Mucosa of stomach (tissue), 1 donor: ENCODE data around the gene FBXO38.

ENCODE experiments used
- H3K27me3 ChIP-seq: one replicate; pipeline ENCODE4 v1.7.0; 2013; ENCODE audit warnings: mild to moderate bottlenecking, low read length; ENCODE audit not compliant: control insufficient read depth, insufficient read depth
- H3K36me3 ChIP-seq: one replicate; pipeline ENCODE4 v1.7.0; 2013; ENCODE audit warnings: low read length; ENCODE audit not compliant: control insufficient read depth, insufficient read depth
- H3K4me1 ChIP-seq: one replicate; pipeline ENCODE4 v1.7.0; 2013; ENCODE audit warnings: mild to moderate bottlenecking, low read length; ENCODE audit not compliant: control insufficient read depth, insufficient read depth
- H3K4me3 ChIP-seq: one replicate; pipeline ENCODE4 v1.7.0; 2013; ENCODE audit warnings: low read length
- H3K9ac ChIP-seq: one replicate; pipeline ENCODE4 v1.7.0; 2013; ENCODE audit warnings: mild to moderate bottlenecking, low read length, moderate library complexity
- H3K9me3 ChIP-seq: one replicate; pipeline ENCODE4 v1.7.0; 2013; ENCODE audit warnings: mild to moderate bottlenecking, low read length, moderate library complexity; ENCODE audit not compliant: control insufficient read depth
- donor health status: Pancreatic carcinoma.

Gene FBXO38, protein sequence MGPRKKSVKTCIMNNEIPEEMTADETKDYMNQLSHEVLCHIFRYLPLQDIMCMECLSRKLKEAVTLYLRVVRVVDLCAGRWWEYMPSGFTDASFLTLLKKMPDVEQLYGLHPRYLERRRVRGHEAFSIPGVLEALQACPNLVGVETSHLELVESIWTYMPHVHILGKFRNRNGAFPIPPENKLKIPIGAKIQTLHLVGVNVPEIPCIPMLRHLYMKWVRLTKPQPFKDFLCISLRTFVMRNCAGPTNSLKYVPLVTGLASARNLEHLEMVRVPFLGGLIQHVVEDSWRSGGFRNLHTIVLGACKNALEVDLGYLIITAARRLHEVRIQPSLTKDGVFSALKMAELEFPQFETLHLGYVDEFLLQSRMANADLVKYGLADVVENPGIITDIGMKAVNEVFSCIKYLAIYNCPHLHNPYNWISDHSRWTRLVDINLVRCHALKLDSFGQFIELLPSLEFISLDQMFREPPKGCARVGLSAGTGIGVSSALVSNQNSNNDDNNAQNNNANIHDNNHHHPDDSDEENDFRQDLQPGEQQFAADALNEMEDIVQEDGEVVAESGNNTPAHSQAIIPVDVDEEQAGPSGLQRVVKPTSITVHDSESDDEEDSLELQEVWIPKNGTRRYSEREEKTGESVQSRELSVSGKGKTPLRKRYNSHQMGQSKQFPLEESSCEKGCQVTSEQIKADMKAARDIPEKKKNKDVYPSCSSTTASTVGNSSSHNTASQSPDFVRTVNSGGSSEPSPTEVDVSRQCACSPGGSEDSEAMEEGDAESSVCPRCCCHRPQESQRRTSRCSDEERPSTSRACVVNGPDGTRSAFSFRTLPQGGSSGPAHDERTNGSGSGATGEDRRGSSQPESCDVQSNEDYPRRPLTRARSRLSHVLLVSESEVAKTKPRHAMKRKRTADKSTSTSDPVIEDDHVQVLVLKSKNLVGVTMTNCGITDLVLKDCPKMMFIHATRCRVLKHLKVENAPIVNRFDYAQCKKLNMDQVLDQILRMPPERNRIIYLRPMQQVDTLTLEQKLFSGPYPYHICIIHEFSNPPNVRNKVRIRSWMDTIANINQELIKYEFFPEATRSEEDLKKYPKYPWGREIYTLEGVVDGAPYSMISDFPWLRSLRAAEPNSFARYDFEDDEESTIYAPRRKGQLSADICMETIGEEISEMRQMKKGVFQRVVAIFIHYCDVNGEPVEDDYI

GRCh38 chr5:148383564-148384379 lies at the start of gene FBXO38:
Gene FBXO38, plus strand, starts transcription at chr5:148383958. Its CDS starts 10,819 bp downstream, at chr5:148394777.
- peak within 1 kb of the TSS; percentile 26 for H3K4me3 ChIP-seq
- H3K9ac ChIP-seq: peak within 1 kb of the TSS; percentile 95
- H3K9me3 ChIP-seq: no peaks in the 10 kb centered on the region
- H3K27me3 ChIP-seq: no peaks in the 10 kb centered on the region
- peaks cover 26% of the 10 kb centered on the region for H3K4me1 ChIP-seq
- no peaks in the 10 kb centered on the region for H3K36me3 ChIP-seq

DNA sequence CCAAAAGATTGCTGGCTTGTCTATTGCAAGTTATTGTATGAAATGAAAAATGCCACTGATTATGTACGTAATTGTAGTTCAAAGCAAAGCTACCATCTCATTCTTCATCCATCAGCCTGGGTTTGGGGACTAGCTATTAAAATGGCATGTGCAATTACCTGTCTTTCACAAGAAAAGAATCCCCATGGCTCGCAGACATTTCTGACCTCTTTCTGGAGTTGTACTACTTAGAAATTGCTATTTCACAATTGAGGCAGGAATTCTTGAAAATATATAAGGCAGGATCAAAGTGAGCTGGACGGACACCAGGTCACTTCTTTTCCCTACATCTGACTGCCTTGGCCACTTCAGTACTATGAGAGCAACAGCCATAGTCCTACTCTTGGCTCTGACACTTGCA lies 48.5 kb upstream of the FBXO38 start, which contains the start of gene SPINK9:
Gene SPINK9 (plus strand): TSS at position 301 of the 400 bp plus-strand sequence. CDS start 55 bp downstream, at position 356.
- Histone ChIP-seq H3K36me3 (no peaks in the 10 kb centered on the region), H3K9ac (no peak within 1 kb of the TSS), H3K4me1 (no peaks in the 10 kb centered on the region), H3K27me3 (no peaks in the 10 kb centered on the region), H3K4me3 (no peak within 1 kb of the TSS), H3K9me3 (no peaks in the 10 kb centered on the region)

GRCh38 chr5:148336704-148337435 lies 46.9 kb upstream of the FBXO38 start:
- H3K9ac ChIP-seq: no peak overlapping the region
- H3K4me3 ChIP-seq: no peak overlapping the region
- H3K36me3 ChIP-seq: no peaks in the 10 kb centered on the region
- H3K27me3 ChIP-seq: no peaks in the 10 kb centered on the region
- no peaks in the 10 kb centered on the region for H3K9me3 ChIP-seq
- H3K4me1 ChIP-seq: no peaks in the 10 kb centered on the region

DNA sequence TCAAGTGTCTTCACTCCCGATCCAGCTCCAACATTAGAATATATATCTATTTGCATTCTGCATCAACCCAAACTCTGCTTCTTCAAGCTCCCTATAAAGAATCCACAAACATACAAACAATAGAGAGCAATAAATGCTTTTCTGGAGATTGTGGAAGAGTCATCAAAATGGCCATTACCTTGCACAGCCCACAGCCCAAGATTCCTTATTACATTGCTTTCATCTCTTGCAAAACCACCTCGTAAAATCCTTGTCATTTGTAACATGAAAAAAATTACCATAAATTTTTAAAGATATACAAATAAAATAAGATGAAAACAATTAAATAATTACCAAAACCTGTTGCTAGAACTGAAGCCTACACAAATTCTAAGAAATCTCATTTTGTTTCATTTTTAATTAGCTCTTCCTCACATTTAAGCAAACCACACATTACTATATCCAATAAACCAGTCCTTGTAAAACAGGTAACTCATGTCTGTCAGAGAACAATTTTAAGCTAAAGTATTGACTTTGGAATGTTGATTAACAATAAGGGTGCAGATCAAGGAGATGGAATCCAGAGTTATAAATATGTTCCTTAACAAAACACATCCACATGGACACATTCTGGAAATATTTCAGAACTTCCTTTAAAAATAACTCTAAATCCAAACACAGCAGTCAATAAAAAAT lies 41.2 kb upstream of the FBXO38 start:
- Histone ChIP-seq H3K9ac (no peak overlapping the region), H3K4me3 (no peak overlapping the region), H3K9me3 (no peaks in the 10 kb centered on the region), H3K4me1 (peaks cover 13% of the 10 kb centered on the region), H3K27me3 (no peaks in the 10 kb centered on the region), H3K36me3 (no peaks in the 10 kb centered on the region)

GRCh38 chr5:148343046-148343407 lies 40.7 kb upstream of the FBXO38 start:
- no peaks in the 10 kb centered on the region for H3K9me3 ChIP-seq
- H3K4me1 ChIP-seq: peaks cover 13% of the 10 kb centered on the region
- H3K27me3 ChIP-seq: no peaks in the 10 kb centered on the region
- no peak overlapping the region for H3K9ac ChIP-seq
- no peak overlapping the region for H3K4me3 ChIP-seq
- no peaks in the 10 kb centered on the region for H3K36me3 ChIP-seq

DNA sequence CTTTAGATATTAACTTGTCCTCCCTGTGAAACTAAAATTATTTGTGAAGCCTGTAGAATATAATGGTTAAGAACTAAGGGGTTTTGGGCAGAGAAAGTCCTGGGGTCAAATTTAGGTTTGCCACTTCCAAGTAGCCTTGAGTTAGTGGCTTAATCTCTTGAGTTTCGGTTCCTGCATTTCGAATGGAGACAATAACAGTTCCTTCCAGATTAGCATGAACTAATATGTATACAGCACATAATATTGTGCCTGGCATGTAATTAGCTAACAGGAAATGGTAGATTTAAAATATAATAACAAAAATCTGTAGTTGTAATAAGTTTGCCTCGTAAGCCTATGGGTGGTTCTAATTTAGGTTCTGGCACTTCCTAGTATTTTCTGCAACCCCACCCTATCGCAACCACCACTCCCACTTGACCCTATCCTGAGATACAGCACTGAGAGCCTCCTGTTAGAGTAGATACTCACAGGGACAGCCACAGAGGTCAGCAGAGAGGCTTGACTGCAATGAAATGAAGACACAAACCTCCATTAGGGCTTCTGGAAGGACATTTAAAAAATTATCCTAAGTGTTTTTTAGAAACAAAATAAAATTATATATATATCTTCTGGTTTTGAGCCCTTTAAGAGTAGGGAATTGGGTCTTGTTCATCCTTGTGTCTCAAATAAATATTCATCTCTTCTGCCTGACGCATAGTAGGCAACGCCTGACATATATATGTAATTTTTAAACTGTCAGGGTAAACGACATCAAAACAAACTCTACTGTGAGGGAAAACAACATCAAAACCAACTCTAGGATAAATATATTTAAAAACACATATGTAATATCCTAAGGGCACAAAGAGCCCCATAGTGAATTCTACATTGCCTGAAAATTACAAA lies 39.9 kb upstream of the FBXO38 start:
- Histone ChIP-seq H3K4me1 (peaks cover 13% of the 10 kb centered on the region), H3K27me3 (no peaks in the 10 kb centered on the region), H3K4me3 (no peak overlapping the region), H3K36me3 (no peaks in the 10 kb centered on the region), H3K9ac (no peak overlapping the region), H3K9me3 (no peaks in the 10 kb centered on the region)

GRCh38 chr5:148347706-148348105 lies 36.1 kb upstream of the FBXO38 start:
- Histone ChIP-seq H3K27me3 (no peaks in the 10 kb centered on the region), H3K9me3 (no peaks in the 10 kb centered on the region), H3K4me3 (no peak overlapping the region), H3K9ac (no peak overlapping the region), H3K36me3 (no peaks in the 10 kb centered on the region), H3K4me1 (peaks cover 12% of the 10 kb centered on the region)

GRCh38 chr5:148352696-148353095 lies 31.1 kb upstream of the FBXO38 start:
- Histone ChIP-seq H3K27me3 (no peaks in the 10 kb centered on the region), H3K9me3 (no peaks in the 10 kb centered on the region), H3K36me3 (no peaks in the 10 kb centered on the region), H3K4me1 (no peaks in the 10 kb centered on the region), H3K4me3 (no peak overlapping the region), H3K9ac (no peak overlapping the region)

GRCh38 chr5:148353634-148354033 lies 30.1 kb upstream of the FBXO38 start:
- Histone ChIP-seq H3K27me3 (no peaks in the 10 kb centered on the region), H3K4me3 (no peak overlapping the region), H3K9me3 (no peaks in the 10 kb centered on the region), H3K4me1 (no peaks in the 10 kb centered on the region), H3K36me3 (no peaks in the 10 kb centered on the region), H3K9ac (no peak overlapping the region)

DNA sequence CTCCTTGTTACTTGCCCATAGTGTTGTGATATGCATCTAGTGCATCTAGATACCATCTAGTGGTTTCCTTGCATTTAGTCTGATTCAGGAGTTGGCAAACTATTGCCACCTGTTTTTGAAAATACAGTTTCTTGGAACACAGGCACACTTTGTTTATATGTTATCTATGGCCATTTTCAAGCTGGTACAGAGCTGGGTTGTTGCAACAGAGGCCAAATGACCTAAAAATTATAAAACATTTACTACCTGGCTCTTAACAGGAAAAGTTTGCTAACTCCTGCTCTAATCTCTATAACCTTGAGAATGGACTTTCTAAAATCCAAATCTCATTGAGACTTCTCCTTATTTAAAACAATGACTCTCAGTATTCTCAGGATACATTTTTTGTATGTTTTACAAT lies 19.4 kb upstream of the FBXO38 start:
- Histone ChIP-seq H3K4me3 (no peak overlapping the region), H3K9me3 (no peaks in the 10 kb centered on the region), H3K9ac (no peak overlapping the region), H3K27me3 (no peaks in the 10 kb centered on the region), H3K36me3 (no peaks in the 10 kb centered on the region), H3K4me1 (no peaks in the 10 kb centered on the region)
